IPS DF 4.7 (cell line): Measurements from ENCODE around the gene CBARP.
"Not testable (repeated sequence)": the region's sequence is repeated elsewhere in the genome, so short reads cannot be mapped to it uniquely, and the experiment has no call there.

Experiments
- DNase-seq: peaks from one replicate; pipeline ENCODE4 v3.0.0-alpha.2; 2013; ENCODE audit warnings: low spot score; ENCODE audit errors: extremely low read depth

The CBARP gene

DNA sequence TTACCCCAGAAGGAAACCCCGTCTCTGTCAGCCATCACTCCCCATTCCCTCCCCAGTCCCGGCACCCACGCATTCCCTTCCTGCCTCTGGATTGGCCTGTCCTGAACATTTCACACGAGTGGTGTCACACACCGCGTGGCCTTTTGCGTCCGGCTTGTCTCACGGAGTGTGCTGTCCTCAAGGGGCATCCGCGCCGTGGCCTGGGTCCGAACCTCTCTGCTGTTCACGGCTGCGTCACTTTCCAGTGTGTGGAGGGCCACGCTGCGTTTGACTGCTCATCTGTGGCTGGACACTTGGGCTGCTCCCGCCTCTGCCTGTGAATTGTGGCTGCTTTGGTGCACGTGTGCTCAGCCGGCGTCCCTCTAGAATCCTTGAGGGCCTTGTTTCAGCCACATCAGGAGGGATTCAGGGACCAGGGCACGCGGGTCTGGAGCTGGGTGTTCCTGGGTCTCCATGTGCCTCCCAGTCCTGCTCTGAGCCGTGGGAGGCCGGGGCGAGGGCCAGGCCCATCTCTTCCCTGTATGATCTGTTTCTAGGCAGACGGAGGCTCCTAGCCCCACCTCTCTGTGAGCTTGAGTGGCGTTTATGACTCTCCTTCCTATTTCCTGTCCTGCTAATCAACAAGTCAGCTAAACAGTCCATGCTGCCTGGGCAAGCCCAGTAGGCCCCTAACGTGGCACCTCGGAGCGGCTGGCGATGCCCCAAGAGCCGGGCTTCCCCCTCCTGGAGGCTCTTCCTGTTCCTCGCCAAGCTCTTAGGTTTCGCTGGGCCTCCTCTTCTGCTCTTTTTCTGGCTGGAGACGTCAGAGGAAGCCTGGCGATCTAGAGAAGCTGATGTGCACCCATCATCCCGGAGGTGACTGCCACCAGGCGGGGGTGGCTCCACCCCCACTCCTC lies 24.2 kb downstream of the CBARP start:
- no peak for DNase-seq

DNA sequence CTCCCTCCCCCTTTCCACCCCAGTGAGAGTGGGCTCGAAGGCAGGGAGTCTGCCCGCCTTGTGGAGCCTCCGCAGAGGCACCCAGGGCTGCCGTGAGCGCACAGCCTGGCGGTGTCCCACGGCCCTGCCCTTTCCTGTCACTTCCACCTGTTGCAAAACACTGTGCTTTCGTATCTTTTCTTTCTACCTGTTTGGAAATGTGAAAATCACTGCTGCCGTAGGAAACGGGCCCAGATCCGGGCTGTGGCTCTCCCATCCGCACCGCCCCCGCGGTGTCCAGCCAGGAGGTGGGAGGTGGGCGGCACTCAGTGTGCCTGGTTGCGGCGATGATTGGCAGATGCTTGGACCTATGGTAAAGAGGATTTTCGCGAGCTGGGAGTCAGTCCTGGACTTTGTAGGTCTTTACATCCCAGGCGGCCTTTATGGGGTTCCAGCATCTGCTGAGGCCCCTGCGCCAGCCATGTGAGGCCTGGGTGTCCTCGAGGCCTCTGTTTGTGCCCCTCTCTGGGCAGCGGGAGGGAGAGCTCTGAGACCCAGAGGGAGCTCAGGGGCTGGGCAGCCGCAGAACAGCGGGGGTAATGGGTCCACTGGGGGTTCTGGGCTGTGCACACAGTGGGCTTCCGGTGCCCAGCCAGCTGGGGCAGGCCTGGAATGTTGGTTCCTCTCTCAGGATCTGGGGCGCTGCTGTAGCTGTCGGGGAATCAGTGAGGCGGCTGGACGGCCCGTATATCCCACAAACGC lies 26.1 kb downstream of the CBARP start:
- no peak for DNase-seq

DNA sequence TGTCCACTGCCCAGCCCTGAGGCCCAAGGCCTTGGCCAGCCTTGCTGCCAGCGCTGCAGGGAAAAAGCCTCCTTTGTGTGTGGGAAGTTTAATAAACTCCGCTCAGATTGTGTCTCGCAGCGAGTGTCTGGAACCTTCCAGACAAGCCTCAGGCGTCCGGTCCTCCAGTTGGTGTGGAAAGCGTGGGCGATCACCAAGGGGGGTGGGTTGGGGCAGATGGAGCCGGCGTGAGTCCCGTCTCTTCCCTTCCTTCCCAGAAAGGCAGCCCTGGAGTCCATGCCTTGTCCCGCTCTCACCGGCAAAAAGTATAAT lies 27.6 kb downstream of the CBARP start:
- DNase-seq = no peak

DNA sequence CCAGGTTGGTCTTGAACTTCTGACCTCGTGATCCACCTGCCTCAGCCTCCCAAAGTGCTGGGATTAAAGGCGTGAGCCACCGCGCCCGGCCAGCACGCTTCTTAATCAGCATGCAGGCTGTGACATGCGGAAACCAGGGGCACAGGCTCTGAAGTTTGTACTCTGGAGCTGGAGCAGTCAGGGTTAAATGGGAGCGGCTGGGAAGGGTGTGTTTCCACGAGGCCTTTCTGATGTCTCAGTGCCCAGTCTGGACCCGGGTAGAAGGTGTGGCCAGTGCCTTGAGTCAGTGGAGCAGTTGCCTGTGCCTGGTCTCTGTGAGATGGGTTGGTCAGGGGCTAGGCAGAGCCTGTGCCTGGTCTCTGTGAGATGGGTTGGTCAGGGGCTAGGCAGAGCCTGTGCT lies 29.0 kb downstream of the CBARP start:
- not testable (repeated sequence) for DNase-seq

DNA sequence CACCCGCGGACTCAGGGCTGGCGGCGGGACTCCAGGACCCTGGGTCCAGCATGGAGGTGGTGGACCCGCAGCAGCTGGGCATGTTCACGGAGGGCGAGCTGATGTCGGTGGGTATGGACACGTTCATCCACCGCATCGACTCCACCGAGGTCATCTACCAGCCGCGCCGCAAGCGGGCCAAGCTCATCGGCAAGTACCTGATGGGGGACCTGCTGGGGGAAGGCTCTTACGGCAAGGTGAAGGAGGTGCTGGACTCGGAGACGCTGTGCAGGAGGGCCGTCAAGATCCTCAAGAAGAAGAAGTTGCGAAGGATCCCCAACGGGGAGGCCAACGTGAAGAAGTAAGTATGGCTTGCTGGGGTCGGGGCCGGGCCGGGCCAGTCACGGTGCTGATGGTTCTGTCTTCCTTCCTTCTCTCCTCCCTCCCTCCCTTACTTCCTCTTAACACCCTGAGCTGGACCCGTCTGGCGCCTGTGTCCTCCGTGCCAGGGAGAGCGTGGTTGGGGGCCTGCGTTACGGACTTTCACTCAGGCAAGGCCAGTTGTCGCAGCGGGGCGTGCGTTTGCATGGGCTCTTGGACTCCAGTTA lies 30.8 kb downstream of the CBARP start:
- DNase-seq = no peak

DNA sequence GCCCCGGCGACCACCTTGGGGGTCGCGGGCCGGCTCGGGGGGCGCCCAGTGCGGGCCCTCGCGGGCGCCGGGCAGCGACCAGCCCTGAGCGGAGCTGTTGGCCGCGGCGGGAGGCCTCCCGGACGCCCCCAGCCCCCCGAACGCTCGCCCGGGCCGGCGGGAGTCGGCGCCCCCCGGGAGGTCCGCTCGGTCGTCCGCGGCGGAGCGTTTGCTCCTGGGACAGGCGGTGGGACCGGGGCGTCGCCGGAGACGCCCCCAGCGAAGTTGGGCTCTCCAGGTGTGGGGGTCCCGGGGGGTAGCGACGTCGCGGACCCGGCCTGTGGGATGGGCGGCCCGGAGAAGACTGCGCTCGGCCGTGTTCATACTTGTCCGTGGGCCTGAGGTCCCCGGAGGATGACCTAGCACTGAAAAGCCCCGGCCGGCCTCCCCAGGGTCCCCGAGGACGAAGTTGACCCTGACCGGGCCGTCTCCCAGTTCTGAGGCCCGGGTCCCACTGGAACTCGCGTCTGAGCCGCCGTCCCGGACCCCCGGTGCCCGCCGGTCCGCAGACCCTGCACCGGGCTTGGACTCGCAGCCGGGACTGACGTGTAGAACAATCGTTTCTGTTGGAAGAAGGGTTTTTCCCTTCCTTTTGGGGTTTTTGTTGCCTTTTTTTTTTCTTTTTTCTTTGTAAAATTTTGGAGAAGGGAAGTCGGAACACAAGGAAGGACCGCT lies 31.5 kb downstream of the CBARP start:
- no peak for DNase-seq

DNA sequence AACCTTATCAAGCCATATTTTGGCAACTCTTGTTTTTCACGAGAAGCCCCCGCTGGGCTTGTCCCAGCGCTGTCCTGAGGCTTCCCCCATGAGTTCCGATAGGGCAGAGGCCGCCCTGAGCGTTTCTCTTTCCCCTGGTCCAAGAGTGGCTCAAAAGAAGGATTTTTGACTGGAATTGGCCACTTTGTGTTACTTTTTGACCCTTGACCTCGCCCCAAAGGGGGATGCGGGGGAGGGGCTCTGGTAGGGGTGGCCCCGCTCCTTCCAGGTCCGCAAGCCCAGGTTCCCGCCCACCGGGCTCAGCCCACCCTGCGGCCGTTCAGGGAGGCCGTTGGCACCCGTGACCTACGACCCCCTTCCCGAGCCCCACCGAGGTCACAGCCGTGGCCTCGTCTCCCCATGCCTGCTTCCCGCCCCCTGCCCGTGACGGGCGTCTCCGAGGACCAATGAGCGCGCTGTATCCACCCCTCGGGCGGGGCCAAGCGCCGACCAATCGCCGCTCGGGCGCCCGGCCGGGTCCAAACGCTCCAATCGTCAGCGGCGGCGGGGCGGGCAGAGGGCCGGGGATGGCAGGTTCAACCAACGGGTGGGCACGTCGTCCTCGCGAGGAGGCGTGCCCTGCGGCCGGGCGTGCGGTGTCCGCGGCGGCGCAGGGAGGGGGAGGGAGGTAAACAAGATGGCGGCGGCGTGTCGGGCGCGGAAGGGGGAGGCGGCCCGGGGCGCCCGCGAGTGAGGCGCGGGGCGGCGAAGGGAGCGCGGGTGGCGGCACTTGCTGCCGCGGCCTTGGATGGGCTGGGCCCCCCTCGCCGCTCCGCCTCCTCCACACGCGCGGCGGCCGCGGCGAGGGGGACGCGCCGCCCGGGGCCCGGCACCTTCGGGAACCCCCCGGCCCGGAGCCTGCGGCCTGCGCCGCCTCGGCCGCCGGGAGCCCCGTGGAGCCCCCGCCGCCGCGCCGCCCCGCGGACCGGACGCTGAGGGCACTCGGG lies 32.4 kb downstream of the CBARP start, which contains the start of gene STK11:
TSS of gene STK11 (plus strand) at position 665 of the 986 bp plus-strand sequence. CDS start 1,136 bp downstream, outside the sequence.
- no peak for DNase-seq

DNA sequence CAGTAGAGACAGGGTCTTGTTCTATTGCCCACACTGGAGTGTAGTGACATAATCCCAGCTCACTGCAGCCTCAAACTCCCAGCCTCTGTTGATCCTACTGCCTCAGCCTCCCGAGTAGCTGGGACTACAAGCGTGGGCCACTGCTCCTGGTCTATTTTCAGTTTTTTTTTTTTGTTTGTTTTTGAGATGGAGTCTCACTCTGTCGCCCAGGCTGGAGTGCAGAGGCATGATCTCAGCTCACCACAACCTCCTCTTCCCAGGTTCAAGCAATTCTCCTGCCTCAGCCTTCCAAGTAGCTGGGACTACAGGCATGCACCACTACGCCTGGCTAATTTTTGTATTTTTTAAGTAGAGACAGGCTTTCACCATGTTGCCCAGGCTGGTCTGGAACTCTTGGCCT lies 37.2 kb downstream of the CBARP start:
- not testable (repeated sequence) for DNase-seq

DNA sequence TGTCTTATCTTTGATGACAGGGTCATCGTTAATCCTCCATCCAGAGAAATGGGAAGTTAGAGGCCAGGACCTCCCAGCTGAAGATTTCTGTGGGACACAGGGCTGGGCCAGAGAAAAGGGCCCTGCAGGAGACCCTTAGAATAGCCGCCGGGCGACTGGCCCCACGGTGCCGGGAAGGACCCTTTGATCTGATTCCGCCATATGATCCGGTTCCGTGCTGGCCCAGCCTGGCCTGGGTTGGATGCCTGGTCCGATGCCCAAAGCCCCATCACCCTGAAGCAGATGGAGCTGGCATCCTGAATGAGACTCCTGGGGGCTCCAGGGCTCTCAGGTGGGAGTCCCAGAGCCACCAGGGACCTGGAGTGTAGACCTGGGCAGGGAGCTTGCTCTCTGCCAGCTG lies 38.3 kb downstream of the CBARP start:
- DNase-seq = no peak

DNA sequence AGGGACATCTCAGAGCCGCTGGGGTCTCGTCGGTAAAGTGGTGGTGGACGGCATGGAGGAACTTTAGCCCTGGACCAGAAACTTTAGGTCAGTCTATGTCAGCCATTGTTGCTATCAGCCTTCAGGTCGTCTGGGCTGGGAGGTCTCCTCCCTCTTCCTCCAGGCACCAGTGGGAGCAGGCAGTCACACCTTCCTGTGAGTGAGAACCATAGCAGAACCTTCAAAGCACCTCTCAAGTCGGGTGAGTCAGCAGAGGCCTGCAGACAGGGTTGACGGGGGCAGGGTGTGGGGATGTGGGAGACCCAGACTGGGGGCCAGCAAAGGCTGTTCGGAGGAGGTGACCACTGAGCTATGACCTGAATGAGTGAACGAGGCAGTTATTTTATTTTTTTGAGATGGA lies 48.4 kb downstream of the CBARP start:
- DNase-seq = no peak

DNA sequence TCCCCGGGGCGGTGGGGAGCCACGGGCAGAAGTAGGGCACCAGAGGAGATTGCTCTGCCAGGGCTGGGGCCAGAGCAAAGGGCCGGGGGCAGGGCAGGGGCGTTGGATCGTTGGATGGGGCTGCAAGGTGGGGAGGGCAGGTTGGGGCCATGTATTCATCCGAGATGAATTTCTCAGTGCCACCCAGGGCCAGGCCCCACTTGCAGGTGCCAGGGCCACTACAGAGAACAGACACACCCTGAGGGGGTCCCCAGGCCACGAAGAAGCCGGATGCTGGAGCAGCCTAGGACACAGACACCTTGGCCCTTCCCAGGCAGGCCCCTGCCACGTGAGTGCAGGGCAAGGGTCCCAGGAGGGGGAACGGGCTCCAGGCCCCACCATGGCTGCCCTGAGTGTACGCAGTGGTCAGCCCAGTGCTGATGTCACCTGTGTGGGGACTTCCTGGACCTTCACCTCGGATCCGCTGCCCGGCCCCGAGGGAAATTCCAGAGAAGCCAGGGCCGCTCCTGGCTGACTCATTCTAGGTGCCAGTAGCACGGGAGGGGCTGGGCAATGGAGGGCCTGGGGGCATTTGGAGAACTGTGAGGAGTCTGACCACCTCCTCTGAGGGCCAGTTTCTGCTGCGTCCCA lies 54.1 kb downstream of the CBARP start:
- DNase-seq = no peak

DNA sequence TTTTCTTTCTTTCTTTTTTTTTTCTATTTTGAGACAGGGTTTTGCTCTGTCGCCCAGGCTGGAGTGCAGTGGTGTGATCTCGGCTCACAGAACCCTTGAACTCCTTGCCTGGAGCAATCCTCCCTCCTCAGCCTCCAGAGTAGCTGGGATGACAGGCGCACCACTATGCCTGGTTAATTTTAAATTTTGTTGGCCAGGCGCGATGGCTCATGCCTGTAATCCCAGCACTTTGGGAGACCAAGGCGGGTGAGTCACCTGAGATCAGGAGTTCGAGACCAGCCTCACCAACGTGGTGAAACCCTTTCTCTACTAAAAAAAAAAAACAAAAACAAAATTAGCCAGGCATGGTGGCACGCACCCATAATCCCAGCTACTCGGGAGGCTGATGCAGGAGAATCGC lies 55.1 kb downstream of the CBARP start:
- no peak for DNase-seq

DNA sequence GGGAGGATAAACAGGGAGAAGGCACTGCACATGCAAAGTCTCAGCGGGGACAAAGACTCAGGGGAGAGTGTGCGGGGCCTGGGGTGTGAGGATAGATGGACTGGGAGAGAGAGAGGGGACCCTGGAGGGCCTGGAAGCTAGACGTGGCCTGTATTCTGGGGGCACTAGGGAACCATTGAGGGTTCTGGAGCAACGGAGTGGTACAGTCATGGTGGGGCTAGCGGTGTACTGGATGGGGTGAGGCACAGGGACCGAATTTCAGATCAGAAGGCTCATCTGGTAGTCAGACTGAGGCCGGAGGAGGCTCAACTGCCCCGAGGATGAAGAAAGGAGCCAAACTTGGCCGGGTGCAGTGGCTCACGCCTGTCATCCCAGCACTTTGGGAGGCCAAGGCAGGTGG lies 55.7 kb downstream of the CBARP start:
- DNase-seq = no peak

DNA sequence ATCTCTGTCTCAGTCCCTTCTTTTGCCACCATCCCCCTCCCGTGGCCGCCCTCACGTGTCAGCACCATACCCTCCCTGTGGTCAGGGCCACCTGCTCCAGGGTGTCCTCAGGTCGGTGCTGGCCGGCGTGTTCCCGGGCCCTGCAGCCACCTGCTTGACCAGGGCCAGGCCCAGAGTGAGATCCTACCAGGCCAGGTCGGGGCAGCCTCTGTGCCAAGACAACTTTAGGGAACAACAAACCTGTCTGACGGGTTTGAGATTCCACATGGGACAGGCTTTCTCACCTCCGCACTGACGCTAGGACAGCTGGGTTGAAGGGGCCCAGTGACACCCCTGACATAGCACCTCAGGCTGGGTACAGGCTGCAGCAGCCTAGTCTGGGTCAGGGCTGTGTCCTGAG lies 56.2 kb downstream of the CBARP start:
- no peak for DNase-seq
